Left lung (tissue), 10 donors: ENCODE results near the gene PALM. TPM values are rescaled to one million over a fixed set of nuclear protein-coding genes. Genes with fewer than 3 reads are reported as not detected.
A peak's percentile ranks its signal among the peaks of the same experiment; 100 is the strongest.

Experiments
- ATAC-seq: fragments of 200-7000 bp; cut with Tn5 transposase; one replicate; pipeline ENCODE4 v1.9.1; 2020; ENCODE audit warnings: moderate library complexity
- DNase-seq, 4 donors: peaks; one replicate each; pipeline ENCODE4 v3.0.0-alpha.2; 2013 to 2020
- H3K27ac ChIP-seq, 2 donors: fragments of 200-600 bp; sonication (generic) in 1 of 2; one replicate each; pipeline versions ENCODE4 v1.5.0 to v1.8.0; 2020 to 2021
- H3K27me3 ChIP-seq, 2 donors: fragments of 200-600 bp; sonication (generic) in 1 of 2; one replicate each; pipeline versions ENCODE4 v1.5.0 to v1.8.0; 2020 to 2021
- H3K36me3 ChIP-seq, 2 donors: fragments of 200-600 bp; sonication (generic) in 1 of 2; one replicate each; pipeline versions ENCODE4 v1.5.0 to v1.8.0; 2020 to 2021
- H3K4me1 ChIP-seq, 2 donors: fragments of 200-600 bp; one replicate each; pipeline ENCODE4 v1.8.0; 2021
- H3K4me3 ChIP-seq, 2 donors: fragments of 200-600 bp; sonication (generic) in 1 of 2; one replicate each; pipeline versions ENCODE4 v1.5.0 to v1.8.0; 2020 to 2021; ENCODE audit warnings: mild to moderate bottlenecking in 1 of 2
- H3K9me3 ChIP-seq, 2 donors: fragments of 200-600 bp; sonication (generic) in 1 of 2; one replicate each; pipeline versions ENCODE4 v1.5.0 to v1.8.0; 2020 to 2021
- CTCF ChIP-seq, 2 donors: fragments of 200-600 bp; sonication (generic) in 1 of 2; IDR thresholded peaks; one replicate each; pipeline versions ENCODE4 v1.5.0 to v1.8.0; 2021; ENCODE audit warnings: antibody characterized with exemption in 2 of 2
- intact Hi-C, 2 donors: fragments of 100-400 bp; cut with DNase I; formaldehyde crosslinking; loops; one replicate each; pipeline versions ENCODE4 v1.11.2 to v1.14.2; 2022
- polyA plus RNA-seq, 6 donors: library from polyadenylated mRNA; unstranded; fragments of 120-200 nt; gene quantifications; one replicate each; pipeline ENCODE4 v1.2.1, GENCODE V29; 2013; ENCODE audit not compliant: insufficient read length in 6 of 6
- total RNA-seq, 2 donors: library from RNA; stranded (reverse); fragmentation: NEBNext Ultra II Directional; extraction: Animal tissue kit (Norgen Biotek cat#: 25700); gene quantifications; one replicate each; pipeline ENCODE4 v1.2.1, GENCODE V29; 2021
- donor health status: DM: no; HTN: yes; CAD: no.
- donor health status: DM: no; HTN: no; CAD: no.

The PALM gene
- total and polyA plus RNA-seq, 8 donors = 30.2 to 59.7 (median 39.8) TPM

DNA sequence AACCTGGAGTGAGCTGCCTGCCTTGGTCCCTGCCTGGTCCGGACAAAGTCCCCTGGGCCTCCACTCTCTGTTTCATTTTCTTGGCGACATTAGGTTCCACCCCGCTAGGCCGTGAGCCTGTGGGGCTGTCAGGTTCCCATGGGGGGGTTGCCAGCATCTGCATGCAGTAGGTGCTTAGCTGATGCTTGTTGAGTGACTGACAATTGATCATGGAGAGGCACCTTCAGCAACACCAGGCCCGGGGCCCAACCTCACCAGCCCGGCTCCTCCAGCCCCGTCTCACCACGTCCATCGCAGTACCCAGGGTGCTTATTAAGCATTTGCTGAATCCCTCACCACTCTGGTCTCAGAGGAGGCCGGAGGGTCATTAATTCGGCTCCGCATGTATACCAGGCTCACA lies 55.6 kb downstream of the PALM start:
- Histone ChIP-seq H3K36me3 (no peaks in the 10 kb centered on the region), H3K27ac (no peak overlapping the region)
- intact Hi-C loops = loop anchor here in 1 of 2 donors (10.0 kb wide), 1 partner anchor 90 kb away; the partner anchor contains the start of genes CFD and ELANE

GRCh38 chr19:765179-765738 lies 56.5 kb downstream of the PALM start:
- Histone ChIP-seq H3K4me1 (peaks cover 0 to 2% of the 10 kb centered on the region in 2 donors), H3K27ac (no peak overlapping the region), H3K36me3 (no peaks in the 10 kb centered on the region), H3K4me3 (no peak overlapping the region), H3K9me3 (no peaks in the 10 kb centered on the region), H3K27me3 (no peaks in the 10 kb centered on the region)
- DNase-seq (no peak), ATAC-seq (no peak)
- intact Hi-C loops = loop anchor here in 1 of 2 donors (5.0 to 10.0 kb wide), 2 partner anchors 90 to 152 kb away; partner anchors contain the start of genes CFD, ELANE and KISS1R
- TF ChIP-seq CTCF (IDR thresholded peaks at IDR 0.05) = no peak

More for the DNA sequence above, 55.6 kb downstream of the PALM start:
- H3K4me3 ChIP-seq = no peak overlapping the region
- no peaks in the 10 kb centered on the region for H3K9me3 ChIP-seq
- H3K4me1 ChIP-seq = no peaks in the 10 kb centered on the region
- ATAC-seq (no peak), DNase-seq (no peak)
- TF ChIP-seq CTCF (IDR thresholded peaks at IDR 0.05) = no peak
- no peaks in the 10 kb centered on the region for H3K27me3 ChIP-seq

DNA sequence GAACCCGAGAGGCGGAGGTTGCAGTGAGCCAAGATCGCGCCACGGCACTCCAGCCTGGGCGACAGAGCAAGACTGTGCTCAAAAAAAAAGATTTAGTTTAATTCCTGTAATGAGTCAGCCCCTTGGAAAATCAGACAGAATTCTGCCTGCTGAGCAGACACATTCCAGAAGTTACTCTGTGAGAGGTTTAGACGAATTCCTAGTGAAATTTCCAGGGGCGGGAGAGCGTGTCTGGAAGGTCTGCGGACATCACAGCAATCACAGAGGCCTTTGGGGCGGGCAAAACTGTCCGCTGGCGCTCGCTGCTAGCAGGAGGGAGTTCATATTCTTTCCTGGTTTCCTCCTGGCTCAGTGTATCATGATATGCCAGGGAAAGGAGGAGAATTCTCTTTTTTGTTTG lies 59.7 kb downstream of the PALM start:
- H3K4me1 ChIP-seq = peaks cover 0 to 13% of the 10 kb centered on the region in 2 donors
- no peak for DNase-seq
- no peaks in the 10 kb centered on the region for H3K9me3 ChIP-seq
- no peak overlapping the region for H3K4me3 ChIP-seq
- intact Hi-C loops = loop anchor here in 1 of 2 donors (5.0 to 10.0 kb wide), 2 partner anchors 86 to 149 kb away; partner anchors contain the start of genes CFD, ELANE and KISS1R
- peak overlapping the region in 1 of 2 donors; percentile 63 for H3K27ac ChIP-seq
- no peaks in the 10 kb centered on the region for H3K36me3 ChIP-seq
- no peaks in the 10 kb centered on the region for H3K27me3 ChIP-seq
- peak; percentile 39 for ATAC-seq
- no peak for TF ChIP-seq CTCF (IDR thresholded peaks at IDR 0.05)

- intact Hi-C loops = loop anchor here in 1 of 2 donors (5.0 to 10.0 kb wide), 3 partner anchors 85 to 215 kb away; partner anchors contain the start of genes CFD, ELANE, KISS1R and WDR18
These were observed 60.9 kb downstream of the PALM start for GRCh38 chr19:769616-770015.

More at GRCh38 chr19:769616-770015, 60.9 kb downstream of the PALM start:
- Histone ChIP-seq H3K27ac (no peak overlapping the region), H3K9me3 (no peaks in the 10 kb centered on the region), H3K4me1 (peaks cover 0 to 13% of the 10 kb centered on the region in 2 donors), H3K27me3 (no peaks in the 10 kb centered on the region), H3K4me3 (no peak overlapping the region), H3K36me3 (no peaks in the 10 kb centered on the region)
- DNase-seq (no peak), ATAC-seq (no peak)
- no peak for TF ChIP-seq CTCF (IDR thresholded peaks at IDR 0.05)
